HepG2 (cell line): ENCODE measurements around the gene NDC80. TPM values are rescaled to one million over a fixed set of nuclear protein-coding genes. Genes with fewer than 3 reads are reported as not detected.

Source experiments
- ATRX ChIP-seq: sonication (generic); formaldehyde crosslinking; IDR thresholded peaks from 2 replicates; pipeline ENCODE4 v1.4.0; 2020; ENCODE audit warnings: missing genetic modification reagents, borderline replicate concordance
- CEBPB ChIP-seq: IDR thresholded peaks from 2 replicates; pipeline ENCODE4 v1.6.1; 2011; ENCODE audit warnings: low read depth, low read length, improper control_type of control experiment, borderline replicate concordance
- HDAC2 ChIP-seq: sonication (generic); formaldehyde crosslinking; IDR thresholded peaks from 2 replicates; pipeline ENCODE4 v1.4.0; 2020; ENCODE audit warnings: missing genetic modification reagents
- HNRNPH1 ChIP-seq: fragments of 200-400 bp; formaldehyde crosslinking; optimal IDR thresholded peaks from 2 replicates; pipeline ENCODE3; 2017; ENCODE audit warnings: mild to moderate bottlenecking, low read depth, low read length
- KAT7 ChIP-seq: IDR thresholded peaks from 2 replicates; pipeline ENCODE4 v1.6.1; 2018; ENCODE audit warnings: borderline replicate concordance, missing compliant biosample characterization
- MEF2D ChIP-seq: sonication (generic); formaldehyde crosslinking; IDR thresholded peaks from 2 replicates; pipeline ENCODE4 v1.5.1; 2020; ENCODE audit warnings: mild to moderate bottlenecking, missing genetic modification reagents
- RBFOX2 ChIP-seq: fragments of 200-400 bp; formaldehyde crosslinking; IDR thresholded peaks from 2 replicates; pipeline ENCODE4 v1.6.1; 2017; ENCODE audit warnings: low read depth, mild to moderate bottlenecking, low read length
- TFAP4 ChIP-seq: sonication (generic); IDR thresholded peaks from 2 replicates; pipeline ENCODE4 v1.6.1; 2016; ENCODE audit warnings: low read depth, borderline replicate concordance
- TOPORS ChIP-seq: sonication (generic); formaldehyde crosslinking; IDR thresholded peaks from 2 replicates; pipeline ENCODE4 v1.8.0; 2023; ENCODE audit warnings: mild to moderate bottlenecking, missing genetic modification reagents
- XRCC5 ChIP-seq: fragments of 200-400 bp; formaldehyde crosslinking; optimal IDR thresholded peaks from 2 replicates; pipeline ENCODE3; 2017; ENCODE audit warnings: mild to moderate bottlenecking, low read length
- ZC3H13 ChIP-seq: sonication (generic); formaldehyde crosslinking; IDR thresholded peaks from 2 replicates; pipeline ENCODE4 v1.8.1; 2023; ENCODE audit warnings: mild to moderate bottlenecking, missing genetic modification reagents, moderate library complexity
- ZFP36 ChIP-seq: fragments of 150-350 bp; IDR thresholded peaks from 2 replicates; pipeline ENCODE4 v1.6.1; 2018; ENCODE audit warnings: borderline replicate concordance, low read length, low read depth; ENCODE audit not compliant: partially characterized antibody
- ZKSCAN8 ChIP-seq: IDR thresholded peaks from 2 replicates; pipeline ENCODE4 v1.6.1; 2016; ENCODE audit warnings: borderline replicate concordance, missing genetic modification reagents, missing compliant biosample characterization
- ZNF138 ChIP-seq: sonication (generic); formaldehyde crosslinking; IDR thresholded peaks from 2 replicates; pipeline ENCODE4 v1.5.0; 2020; ENCODE audit warnings: mild to moderate bottlenecking, low read depth, missing genetic modification reagents
- ZNF577 ChIP-seq: sonication (generic); formaldehyde crosslinking; IDR thresholded peaks from 2 replicates; pipeline ENCODE4 v1.4.0; 2020; ENCODE audit warnings: mild to moderate bottlenecking, low read depth, missing genetic modification reagents, borderline replicate concordance
- ZNF776 ChIP-seq: sonication (generic); formaldehyde crosslinking; IDR thresholded peaks from 2 replicates; pipeline ENCODE4 v1.4.0; 2020; ENCODE audit warnings: mild to moderate bottlenecking, missing genetic modification reagents
- ZNF781 ChIP-seq: sonication (generic); formaldehyde crosslinking; IDR thresholded peaks from 2 replicates; pipeline ENCODE4 v1.5.1; 2020; ENCODE audit warnings: borderline replicate concordance, mild to moderate bottlenecking, missing genetic modification reagents; ENCODE audit errors: not compliant biosample characterization
- ZNF841 ChIP-seq: sonication (generic); formaldehyde crosslinking; IDR thresholded peaks from 2 replicates; pipeline ENCODE4 v1.8.1; 2023; ENCODE audit warnings: missing genetic modification reagents, borderline replicate concordance
- ZNF850 ChIP-seq: sonication (generic); formaldehyde crosslinking; conservative IDR thresholded peaks from 2 replicates; pipeline ENCODE4 v1.9.0; 2021; ENCODE audit warnings: mild to moderate bottlenecking, missing genetic modification reagents
- polyA plus RNA-seq, 8 experiments: library from polyadenylated mRNA; depleted of rRNA in 3 of 8; stranded (reverse) in 7 of 8; unstranded in 1 of 8; fragments of >200 nt; fragmentation: Illumina TruSeq in 4 of 8; extraction: Trizol in 4 of 8; gene quantifications; 2 replicates each; pipeline versions ENCODE4 v1.2.1 to v1.2.3, GENCODE V29; 2011 to 2016; ENCODE audit warnings: low read depth in 4 of 8, missing spikeins in 1 of 8, mixed read lengths in 1 of 8; ENCODE audit not compliant: insufficient read depth in 1 of 8
- total RNA-seq, 5 experiments: library from RNA; depleted of rRNA; stranded (reverse); fragments of >200 nt; fragmentation: Illumina TruSeq; extraction: Trizol; gene quantifications; 2 replicates each; pipeline ENCODE4 v1.2.3, GENCODE V29; 2016; ENCODE audit warnings: low read depth in 1 of 5
- TF ChIP-seq, protein P1 (sequence below): sonication (generic); formaldehyde crosslinking; IDR thresholded peaks from 2 replicates; pipeline ENCODE4 v1.8.0; 2022; ENCODE audit warnings: mild to moderate bottlenecking, missing genetic modification reagents, borderline replicate concordance
- TF ChIP-seq, protein P2 (sequence below): sonication (generic); formaldehyde crosslinking; IDR thresholded peaks from 2 replicates; pipeline ENCODE4 v1.8.1; 2023; ENCODE audit warnings: mild to moderate bottlenecking, missing genetic modification reagents, borderline replicate concordance
- TF ChIP-seq, protein P3 (sequence below): sonication (generic); formaldehyde crosslinking; IDR thresholded peaks from 2 replicates; pipeline ENCODE4 v1.4.0; 2020; ENCODE audit warnings: missing genetic modification reagents

Gene NDC80
- total and polyA plus RNA-seq, 2 of the 13 experiments (the other 11 are each of a cell fraction or from before 2014, with no cell fraction given): 9.6 to 33.0 TPM

DNA sequence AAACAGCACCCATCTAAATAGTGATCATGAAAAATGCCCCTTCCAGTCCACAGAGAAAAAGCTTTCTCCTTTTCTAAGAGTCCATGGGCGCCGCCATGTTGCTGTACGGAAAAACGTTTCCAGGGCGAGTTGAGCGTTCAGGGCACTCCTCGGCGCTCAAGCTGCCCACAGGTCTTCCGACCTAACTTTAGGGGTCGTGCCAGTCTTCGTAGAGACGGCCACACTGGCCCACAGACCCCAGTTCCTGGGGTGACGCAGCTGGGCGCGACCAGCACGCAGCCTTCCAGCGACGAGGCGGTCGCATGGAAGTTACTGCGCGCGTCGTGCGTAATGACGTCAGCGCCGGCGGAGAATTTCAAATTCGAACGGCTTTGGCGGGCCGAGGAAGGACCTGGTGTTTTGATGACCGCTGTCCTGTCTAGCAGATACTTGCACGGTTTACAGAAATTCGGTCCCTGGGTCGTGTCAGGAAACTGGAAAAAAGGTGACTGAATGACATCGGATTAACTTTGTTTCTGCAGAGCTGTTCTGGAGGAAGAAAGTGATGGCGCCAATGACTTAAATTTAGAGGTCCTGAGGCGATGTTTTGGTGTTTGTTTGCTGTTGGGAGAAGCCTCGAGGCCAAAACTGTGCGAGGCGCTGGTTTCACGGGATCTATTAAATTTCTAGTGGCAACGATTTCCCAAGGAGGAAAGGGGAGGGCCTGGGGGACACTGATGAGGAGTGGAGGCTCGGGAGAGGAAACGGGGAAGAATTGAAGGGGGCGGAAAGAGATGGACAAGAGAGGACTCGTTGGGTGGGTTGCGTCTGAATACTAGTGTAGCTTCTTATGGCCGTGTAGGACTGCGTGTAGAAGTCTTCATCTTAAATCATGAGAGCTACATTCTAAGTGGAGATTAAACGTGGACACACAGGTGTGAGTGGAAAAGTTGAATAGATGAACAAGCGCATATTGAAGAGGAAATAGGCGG, at the start of gene NDC80, which contains the start of gene METTL4 (continued):
- TF ChIP-seq XRCC5 (peak; percentile 50), HNRNPH1 (no peak), ZNF776 (CRISPR knock-in tag) (no peak), CEBPB (no peak), ZC3H13 (peak; percentile 93), TOPORS (CRISPR knock-in tag) (peak; percentile 98), ZFP36 (no peak), ZNF577 (no peak), KAT7 (CRISPR knock-in tag) (no peak), ZNF841 (CRISPR knock-in tag) (0 out of 2 replicates have a peak, but pooled peaks have one; percentile 71), ATRX (CRISPR knock-in tag) (no peak), TFAP4 (no peak; the same call in 1 of the 2 replicates), MEF2D (CRISPR knock-in tag) (peak; percentile 50), HDAC2 (CRISPR knock-in tag) (peak; percentile 85), ZKSCAN8 (no peak), ZNF138 (peak; percentile 74; the same call in 1 of the 2 replicates), ZNF850 (CRISPR knock-in tag) (no peak), RBFOX2 (peak; percentile 80), ZNF781 (CRISPR knock-in tag) (peak; percentile 48)
- TF ChIP-seq, protein P1, sequence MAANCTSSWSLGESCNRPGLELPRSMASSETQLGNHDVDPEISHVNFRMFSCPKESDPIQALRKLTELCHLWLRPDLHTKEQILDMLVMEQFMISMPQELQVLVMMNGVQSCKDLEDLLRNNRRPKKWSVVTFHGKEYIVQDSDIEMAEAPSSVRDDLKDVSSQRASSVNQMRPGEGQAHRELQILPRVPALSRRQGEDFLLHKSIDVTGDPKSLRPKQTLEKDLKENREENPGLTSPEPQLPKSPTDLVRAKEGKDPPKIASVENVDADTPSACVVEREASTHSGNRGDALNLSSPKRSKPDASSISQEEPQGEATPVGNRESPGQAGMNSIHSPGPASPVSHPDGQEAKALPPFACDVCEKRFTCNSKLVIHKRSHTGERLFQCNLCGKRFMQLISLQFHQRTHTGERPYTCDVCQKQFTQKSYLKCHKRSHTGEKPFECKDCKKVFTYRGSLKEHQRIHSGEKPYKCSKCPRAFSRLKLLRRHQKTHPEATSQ (CRISPR knock-in tag): peak; percentile 97
- TF ChIP-seq, protein P2, sequence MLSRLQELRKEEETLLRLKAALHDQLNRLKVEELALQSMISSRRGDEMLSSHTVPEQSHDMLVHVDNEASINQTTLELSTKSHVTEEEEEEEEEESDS: peak; percentile 93; the same call in 1 of the 2 replicates
- TF ChIP-seq, protein P3, sequence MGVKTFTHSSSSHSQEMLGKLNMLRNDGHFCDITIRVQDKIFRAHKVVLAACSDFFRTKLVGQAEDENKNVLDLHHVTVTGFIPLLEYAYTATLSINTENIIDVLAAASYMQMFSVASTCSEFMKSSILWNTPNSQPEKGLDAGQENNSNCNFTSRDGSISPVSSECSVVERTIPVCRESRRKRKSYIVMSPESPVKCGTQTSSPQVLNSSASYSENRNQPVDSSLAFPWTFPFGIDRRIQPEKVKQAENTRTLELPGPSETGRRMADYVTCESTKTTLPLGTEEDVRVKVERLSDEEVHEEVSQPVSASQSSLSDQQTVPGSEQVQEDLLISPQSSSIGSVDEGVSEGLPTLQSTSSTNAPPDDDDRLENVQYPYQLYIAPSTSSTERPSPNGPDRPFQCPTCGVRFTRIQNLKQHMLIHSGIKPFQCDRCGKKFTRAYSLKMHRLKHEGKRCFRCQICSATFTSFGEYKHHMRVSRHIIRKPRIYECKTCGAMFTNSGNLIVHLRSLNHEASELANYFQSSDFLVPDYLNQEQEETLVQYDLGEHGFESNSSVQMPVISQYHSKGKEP (CRISPR knock-in tag): no peak
